Measurements from ENCODE around the gene UPB1.

GRCh38 chr22:24499706-24500276 is 4.7 kb downstream of the UPB1 start:
- TF ChIP-seq POLR2A (IDR thresholded peaks at IDR 0.05) = no peak
- TF ChIP-seq CTCF (IDR thresholded peaks at IDR 0.05) = no peak

All from Peyer's patch (tissue), 4 donors.